ENCODE measurements around the gene MVB12B.

DNA sequence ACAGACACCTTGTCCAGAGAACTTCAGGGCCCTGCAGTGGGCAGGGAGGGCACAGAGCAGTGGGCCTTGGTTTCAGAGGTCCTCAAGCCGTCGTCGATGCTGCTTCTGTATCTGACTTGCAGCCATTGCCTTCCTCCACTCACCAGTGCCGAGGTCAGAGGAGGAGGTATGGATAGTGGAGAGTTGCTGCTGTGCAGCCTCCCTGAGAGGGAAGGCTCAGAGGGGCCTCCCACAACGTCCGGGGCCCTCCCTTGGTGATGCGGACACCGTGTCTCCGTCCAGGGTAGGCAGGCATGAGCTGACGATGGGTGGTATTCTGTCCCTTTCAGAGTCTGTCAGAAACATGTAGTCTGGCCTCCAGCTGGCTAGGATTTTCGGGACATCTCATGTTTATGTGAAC, 73.9 kb downstream of the MVB12B start:
- TF ChIP-seq, protein P1, sequence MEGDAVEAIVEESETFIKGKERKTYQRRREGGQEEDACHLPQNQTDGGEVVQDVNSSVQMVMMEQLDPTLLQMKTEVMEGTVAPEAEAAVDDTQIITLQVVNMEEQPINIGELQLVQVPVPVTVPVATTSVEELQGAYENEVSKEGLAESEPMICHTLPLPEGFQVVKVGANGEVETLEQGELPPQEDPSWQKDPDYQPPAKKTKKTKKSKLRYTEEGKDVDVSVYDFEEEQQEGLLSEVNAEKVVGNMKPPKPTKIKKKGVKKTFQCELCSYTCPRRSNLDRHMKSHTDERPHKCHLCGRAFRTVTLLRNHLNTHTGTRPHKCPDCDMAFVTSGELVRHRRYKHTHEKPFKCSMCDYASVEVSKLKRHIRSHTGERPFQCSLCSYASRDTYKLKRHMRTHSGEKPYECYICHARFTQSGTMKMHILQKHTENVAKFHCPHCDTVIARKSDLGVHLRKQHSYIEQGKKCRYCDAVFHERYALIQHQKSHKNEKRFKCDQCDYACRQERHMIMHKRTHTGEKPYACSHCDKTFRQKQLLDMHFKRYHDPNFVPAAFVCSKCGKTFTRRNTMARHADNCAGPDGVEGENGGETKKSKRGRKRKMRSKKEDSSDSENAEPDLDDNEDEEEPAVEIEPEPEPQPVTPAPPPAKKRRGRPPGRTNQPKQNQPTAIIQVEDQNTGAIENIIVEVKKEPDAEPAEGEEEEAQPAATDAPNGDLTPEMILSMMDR (IDR thresholded peaks at IDR 0.05): no peak
- TF ChIP-seq TCF7L2 (IDR thresholded peaks at IDR 0.05; ENCODE audit: low read depth, low read length): no peak
- TF ChIP-seq SIN3A (IDR thresholded peaks at IDR 0.05; ENCODE audit: borderline replicate concordance, insufficient read depth, low read depth, low read length): no peak
